HEK293 (cell line): ENCODE measurements around the gene L3MBTL4.
"Not testable (repeated sequence)": the region's sequence is repeated elsewhere in the genome, so short reads cannot be mapped to it uniquely, and the experiment has no call there.

Source experiments
- CTCF ChIP-seq: fragments of 450-650 bp; formaldehyde crosslinking; IDR thresholded peaks from 2 replicates; pipeline ENCODE4 v1.5.1; 2016; ENCODE audit warnings: missing biosample characterization, missing genetic modification characterization
- GLIS1 ChIP-seq: fragments of 450-650 bp; formaldehyde crosslinking; IDR thresholded peaks from 2 replicates; pipeline ENCODE4 v1.5.1; 2016; ENCODE audit warnings: missing biosample characterization, missing genetic modification characterization
- ZFP41 ChIP-seq: fragments of 450-650 bp; formaldehyde crosslinking; IDR thresholded peaks from 2 replicates; pipeline ENCODE4 v1.5.1; 2016; ENCODE audit warnings: missing biosample characterization, missing genetic modification characterization, borderline replicate concordance
- ZNF335 ChIP-seq: fragments of 450-650 bp; formaldehyde crosslinking; conservative IDR thresholded peaks from 2 replicates; pipeline ENCODE4 v1.5.1; 2016; ENCODE audit warnings: missing biosample characterization, missing genetic modification characterization
- ZNF510 ChIP-seq: fragments of 450-650 bp; formaldehyde crosslinking; IDR thresholded peaks from 2 replicates; pipeline ENCODE4 v1.5.1; 2018; ENCODE audit warnings: mild to moderate bottlenecking, missing genetic modification characterization, missing biosample characterization; ENCODE audit not compliant: insufficient replicate concordance
- ZNF76 ChIP-seq: fragments of 450-650 bp; formaldehyde crosslinking; IDR thresholded peaks from 2 replicates; pipeline ENCODE4; 2016; ENCODE audit warnings: low read depth, missing biosample characterization, missing genetic modification characterization, borderline replicate concordance
- ZNF777 ChIP-seq: fragments of 450-650 bp; formaldehyde crosslinking; IDR thresholded peaks from 2 replicates; pipeline ENCODE4 v1.5.1; 2017; ENCODE audit warnings: missing biosample characterization, missing genetic modification characterization, borderline replicate concordance

GRCh38 chr18:6185782-6186181 is 228.9 kb downstream of the L3MBTL4 start:
- TF ChIP-seq ZNF335; CTCF (tag by site-specific recombination); ZNF76 (tag by site-specific recombination); ZFP41; ZNF510 (tag by site-specific recombination); GLIS1 (tag by site-specific recombination); ZNF777 (tag by site-specific recombination): not testable (repeated sequence)
